Endodermal cell (in vitro differentiated cells): ENCODE results near the gene CD83. TPM values are rescaled to one million over a fixed set of nuclear protein-coding genes. Genes with fewer than 3 reads are reported as not detected.

ENCODE experiments used
- DNase-seq: peaks from one replicate; pipeline ENCODE4 v3.0.0-alpha.2; 2017
- H3K27ac ChIP-seq: 2 replicates; pipeline ENCODE4 v1.5.1; 2013; ENCODE audit warnings: mild to moderate bottlenecking, low read depth, low read length, moderate library complexity
- H3K27me3 ChIP-seq: 2 replicates; pipeline ENCODE4 v1.6.1; 2013; ENCODE audit warnings: mild to moderate bottlenecking, low read length, moderate library complexity; ENCODE audit not compliant: insufficient read depth, control insufficient read depth, poor library complexity, severe bottlenecking
- H3K36me3 ChIP-seq: 2 replicates; pipeline ENCODE4 v1.7.0; 2013; ENCODE audit warnings: mild to moderate bottlenecking, low read length, moderate library complexity; ENCODE audit not compliant: control insufficient read depth, insufficient read depth
- H3K4me1 ChIP-seq: one replicate; pipeline ENCODE4 v1.7.0; 2013; ENCODE audit warnings: low read length; ENCODE audit not compliant: control insufficient read depth, insufficient read depth
- H3K4me3 ChIP-seq: 2 replicates; pipeline ENCODE4 v1.5.1; 2013; ENCODE audit warnings: mild to moderate bottlenecking, low read length, moderate library complexity
- H3K9ac ChIP-seq: 2 replicates; pipeline ENCODE4 v1.6.1; 2013; ENCODE audit warnings: mild to moderate bottlenecking, low read length, moderate library complexity; ENCODE audit not compliant: poor library complexity, severe bottlenecking; ENCODE audit errors: extremely low read depth
- H3K9me3 ChIP-seq: 2 replicates; pipeline ENCODE4 v1.6.1; 2013; ENCODE audit warnings: mild to moderate bottlenecking, low read length, moderate library complexity; ENCODE audit not compliant: control insufficient read depth
- H3K27ac Mint-ChIP-seq: 2 replicates; pipeline ENCODE4 v1.8.0; 2020; ENCODE audit warnings: mixed read lengths
- H3K27me3 Mint-ChIP-seq: 2 replicates; pipeline ENCODE4 v1.8.0; 2021; ENCODE audit warnings: mild to moderate bottlenecking, mixed read lengths; ENCODE audit not compliant: insufficient read depth
- H3K36me3 Mint-ChIP-seq: 2 replicates; pipeline ENCODE4 v1.8.0; 2020; ENCODE audit warnings: low read depth, mixed read lengths
- H3K4me1 Mint-ChIP-seq: 2 replicates; pipeline ENCODE4 v1.8.0; 2020; ENCODE audit warnings: mixed read lengths
- H3K4me3 Mint-ChIP-seq: 2 replicates; pipeline ENCODE4 v1.8.0; 2020; ENCODE audit warnings: mild to moderate bottlenecking, moderate library complexity, mixed read lengths
- H3K9me3 Mint-ChIP-seq: 2 replicates; pipeline ENCODE4 v1.8.0; 2020; ENCODE audit warnings: mild to moderate bottlenecking, mixed read lengths
- WGBS, 2 experiments: methylation state at CpG; one replicate each; pipeline versions ENCODE4 v1.1.5 to v1.1.7; 2013; ENCODE audit warnings: missing lambda C conversion rate in 2 of 2, mixed read lengths in 1 of 2; ENCODE audit not compliant: insufficient coverage in 1 of 2, insufficient read length in 1 of 2; 5-methylcytosine and 5-hydroxymethylcytosine counted together
- total RNA-seq, 2 donors: library from RNA; stranded (reverse); fragmentation: NEBNext Ultra II Directional in 1 of 2; extraction: Animal tissue kit (Norgen Biotek cat#: 25700) in 1 of 2; gene quantifications; 2 replicates in 1 of 2; 3 replicates in 1 of 2; pipeline ENCODE4 v1.2.1, GENCODE V29; 2021
- TF ChIP-seq, protein P1 (sequence below): fragments of 200-600 bp; sonication (generic); conservative IDR thresholded peaks from 2 replicates; pipeline ENCODE4 v1.5.0; 2021; ENCODE audit warnings: antibody characterized with exemption, mild to moderate bottlenecking

The CD83 gene
- total RNA-seq, 2 donors from 2014 or later = 2.8 to 7.0 TPM

DNA sequence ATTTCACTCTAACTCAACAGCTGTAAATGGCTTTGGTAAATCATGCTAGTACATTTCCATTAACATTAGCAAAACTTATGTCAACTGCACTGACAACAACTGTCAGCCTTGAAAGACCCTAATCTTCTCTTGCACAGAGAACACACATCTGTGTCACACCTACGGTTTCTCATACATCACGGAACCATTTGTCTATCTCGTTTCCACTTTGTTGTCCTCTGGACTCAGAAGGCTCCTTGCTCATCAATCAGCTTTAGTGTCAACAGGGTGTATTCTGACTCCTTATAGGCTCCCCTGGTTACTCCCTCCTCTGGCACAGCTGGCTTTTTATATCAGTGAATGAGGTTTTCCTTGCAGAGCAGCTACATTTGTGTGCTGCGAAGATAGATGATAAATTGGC is 49.3 kb downstream of the CD83 start:
- DNase-seq = no peak
- no peaks in the 10 kb centered on the region for H3K36me3 Mint-ChIP-seq
- no peak overlapping the region for H3K27ac Mint-ChIP-seq
- H3K4me1 Mint-ChIP-seq = no peaks in the 10 kb centered on the region
- WGBS, 2 experiments = 78 to 89% methylated on average over 4 of the region's 4 CpGs
- H3K9me3 Mint-ChIP-seq = peaks cover 23% of the 10 kb centered on the region
- TF ChIP-seq, protein P1, sequence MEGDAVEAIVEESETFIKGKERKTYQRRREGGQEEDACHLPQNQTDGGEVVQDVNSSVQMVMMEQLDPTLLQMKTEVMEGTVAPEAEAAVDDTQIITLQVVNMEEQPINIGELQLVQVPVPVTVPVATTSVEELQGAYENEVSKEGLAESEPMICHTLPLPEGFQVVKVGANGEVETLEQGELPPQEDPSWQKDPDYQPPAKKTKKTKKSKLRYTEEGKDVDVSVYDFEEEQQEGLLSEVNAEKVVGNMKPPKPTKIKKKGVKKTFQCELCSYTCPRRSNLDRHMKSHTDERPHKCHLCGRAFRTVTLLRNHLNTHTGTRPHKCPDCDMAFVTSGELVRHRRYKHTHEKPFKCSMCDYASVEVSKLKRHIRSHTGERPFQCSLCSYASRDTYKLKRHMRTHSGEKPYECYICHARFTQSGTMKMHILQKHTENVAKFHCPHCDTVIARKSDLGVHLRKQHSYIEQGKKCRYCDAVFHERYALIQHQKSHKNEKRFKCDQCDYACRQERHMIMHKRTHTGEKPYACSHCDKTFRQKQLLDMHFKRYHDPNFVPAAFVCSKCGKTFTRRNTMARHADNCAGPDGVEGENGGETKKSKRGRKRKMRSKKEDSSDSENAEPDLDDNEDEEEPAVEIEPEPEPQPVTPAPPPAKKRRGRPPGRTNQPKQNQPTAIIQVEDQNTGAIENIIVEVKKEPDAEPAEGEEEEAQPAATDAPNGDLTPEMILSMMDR = no peak
- peaks cover 3% of the 10 kb centered on the region for H3K27me3 Mint-ChIP-seq
- Histone ChIP-seq H3K9ac (no peak overlapping the region), H3K4me3 (no peak overlapping the region), H3K27ac (no peak overlapping the region), H3K4me1 (no peaks in the 10 kb centered on the region), H3K9me3 (peaks cover 29% of the 10 kb centered on the region), H3K27me3 (no peaks in the 10 kb centered on the region), H3K36me3 (no peaks in the 10 kb centered on the region)
- no peak overlapping the region for H3K4me3 Mint-ChIP-seq

DNA sequence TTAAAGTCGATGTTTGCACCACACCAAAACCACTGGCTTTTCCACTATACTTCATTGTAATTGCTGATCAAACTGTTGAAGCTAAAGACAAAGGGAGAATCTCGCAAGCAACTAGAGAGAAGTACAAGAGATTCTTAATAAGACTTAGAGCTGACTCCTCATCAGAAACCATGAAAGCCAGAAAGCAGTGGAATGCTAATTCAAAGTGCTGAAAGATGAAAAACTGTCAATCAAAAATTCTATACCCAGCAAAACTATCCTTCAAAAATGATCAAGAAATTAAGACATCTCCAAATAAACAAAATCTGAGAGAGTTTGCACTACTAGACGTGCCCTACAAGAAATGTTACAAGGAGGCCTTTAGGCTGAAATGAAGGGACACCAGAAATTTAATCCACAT is 52.6 kb downstream of the CD83 start:
- H3K4me3 ChIP-seq = no peak overlapping the region
- Mint-ChIP-seq H3K27ac (no peak overlapping the region), H3K36me3 (no peaks in the 10 kb centered on the region), H3K4me1 (no peaks in the 10 kb centered on the region), H3K27me3 (no peaks in the 10 kb centered on the region), H3K4me3 (no peak overlapping the region), H3K9me3 (peaks cover 30% of the 10 kb centered on the region)
- no peaks in the 10 kb centered on the region for H3K27me3 ChIP-seq
- H3K9me3 ChIP-seq = peaks cover 37% of the 10 kb centered on the region
- no peak for DNase-seq
- no peak overlapping the region for H3K27ac ChIP-seq
- no peaks in the 10 kb centered on the region for H3K4me1 ChIP-seq
- TF ChIP-seq, protein P1 = no peak
- H3K9ac ChIP-seq = no peak overlapping the region
- H3K36me3 ChIP-seq = no peaks in the 10 kb centered on the region
- WGBS, 2 experiments = 82% methylated on average over 3 of the region's 3 CpGs; no CpG with 5 or more reads in 1 of the 2 experiments

DNA sequence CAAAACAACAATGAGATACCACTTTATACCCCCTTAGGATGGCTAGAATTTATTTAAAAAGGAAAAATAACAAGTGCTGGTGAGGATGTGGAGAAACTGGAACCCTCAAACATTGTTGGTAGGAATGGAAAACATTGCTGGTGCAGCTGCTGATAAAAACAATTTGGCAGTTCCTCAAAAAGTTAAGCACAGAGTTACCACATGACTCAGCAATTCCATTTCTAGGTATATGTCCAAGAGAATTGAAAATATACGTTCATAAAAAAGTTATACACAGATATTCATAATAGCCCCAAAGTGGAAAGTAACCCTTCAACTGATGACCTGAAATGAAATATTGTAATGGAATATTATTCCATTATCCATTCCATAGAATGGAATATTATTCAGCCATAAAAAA is 55.0 kb downstream of the CD83 start:
- TF ChIP-seq, protein P1 = no peak
- H3K36me3 Mint-ChIP-seq = no peaks in the 10 kb centered on the region
- H3K27me3 Mint-ChIP-seq = peaks cover 7% of the 10 kb centered on the region

More for the DNA sequence above, 55.0 kb downstream of the CD83 start:
- Histone ChIP-seq H3K9ac (no peak overlapping the region), H3K4me3 (no peak overlapping the region), H3K9me3 (peaks cover 37% of the 10 kb centered on the region), H3K27me3 (no peaks in the 10 kb centered on the region), H3K36me3 (no peaks in the 10 kb centered on the region), H3K27ac (no peak overlapping the region), H3K4me1 (no peaks in the 10 kb centered on the region)
- no peak for DNase-seq
- 100% methylated on average over 1 of the region's 1 CpG; no CpG with 5 or more reads in 1 of the 2 experiments for WGBS, 2 experiments
- no peak overlapping the region for H3K4me3 Mint-ChIP-seq
- H3K27ac Mint-ChIP-seq = no peak overlapping the region
- H3K9me3 Mint-ChIP-seq = peaks cover 30% of the 10 kb centered on the region
- no peaks in the 10 kb centered on the region for H3K4me1 Mint-ChIP-seq
